Activated B cell treated with CpG ODN at 0.5 μM for 24 hours (primary cell): ENCODE results near the gene OAF. TPM values are rescaled to one million over a fixed set of nuclear protein-coding genes. Genes with fewer than 3 reads are reported as not detected.

ENCODE experiments used
- ATAC-seq: fragments of 200-7000 bp; cut with Tn5 transposase; one replicate; pipeline ENCODE4 v1.10.0; 2021; ENCODE audit warnings: low read depth, mild to moderate bottlenecking, moderate library complexity
- CTCF ChIA-PET: fragments of 350-600 bp; sonication (Branson Sonifier 250); formaldehyde crosslinking; loops from one replicate; lab custom pipeline; 2021; ENCODE audit warnings: antibody characterized with exemption; lab: Charles Lee
- POLR2A ChIA-PET: fragments of 350-600 bp; sonication (Branson Sonifier 250); formaldehyde crosslinking; loops from one replicate; lab custom pipeline; 2021; ENCODE audit warnings: antibody characterized with exemption; lab: Charles Lee
- DNase-seq: peaks from one replicate; pipeline ENCODE4 v3.0.0; 2022
- H3K27ac Mint-ChIP-seq: one replicate; pipeline ENCODE4 v1.8.0; 2020; ENCODE audit warnings: mixed read lengths
- H3K27me3 Mint-ChIP-seq: one replicate; pipeline ENCODE4 v1.8.0; 2021; ENCODE audit warnings: mixed read lengths
- H3K36me3 Mint-ChIP-seq: one replicate; pipeline ENCODE4 v1.8.0; 2021; ENCODE audit warnings: low read depth, mixed read lengths
- H3K4me1 Mint-ChIP-seq: one replicate; pipeline ENCODE4 v1.8.0; 2021; ENCODE audit warnings: mixed read lengths
- H3K4me3 Mint-ChIP-seq: one replicate; pipeline ENCODE4 v1.8.0; 2020; ENCODE audit warnings: mild to moderate bottlenecking, mixed read lengths
- H3K9me3 Mint-ChIP-seq: one replicate; pipeline ENCODE4 v1.8.0; 2020; ENCODE audit warnings: mixed read lengths
- CTCF ChIP-seq: fragments of 200-600 bp; IDR thresholded peaks from one replicate; pipeline ENCODE4 v1.8.0; 2022; ENCODE audit warnings: antibody characterized with exemption, mild to moderate bottlenecking
- intact Hi-C: fragments of 100-400 bp; cut with micrococcal nuclease; formaldehyde crosslinking; loops from one replicate; pipeline ENCODE4 v1.15.1; 2024
- total RNA-seq: library from RNA; stranded (reverse); gene quantifications from 2 replicates; pipeline ENCODE4 v1.2.3, GENCODE V29; 2022

OAF gene
- total RNA-seq, 1 donor from 2014 or later: 0.78 TPM

- no peaks in the 10 kb centered on the region for H3K27me3 Mint-ChIP-seq
- DNase-seq (no peak), ATAC-seq (no peak)
- H3K9me3 Mint-ChIP-seq: no peaks in the 10 kb centered on the region
- intact Hi-C loops: loop anchor here (10.0 kb wide), 1 partner anchor 544 kb away; no protein-coding TSS in a partner anchor
- H3K4me3 Mint-ChIP-seq: no peak overlapping the region
- H3K4me1 Mint-ChIP-seq: no peaks in the 10 kb centered on the region
- no peak overlapping the region for H3K27ac Mint-ChIP-seq
- TF ChIP-seq CTCF: no peak
- no peaks in the 10 kb centered on the region for H3K36me3 Mint-ChIP-seq
- ChIA-PET POLR2A (no interaction called here), CTCF (no interaction called here)
Measured at GRCh38 chr11:120218695-120219033, 7.8 kb downstream of the OAF start.

- intact Hi-C loops: loop anchor here (10.0 kb wide), 1 partner anchor 545 kb away; no protein-coding TSS in a partner anchor
- TF ChIP-seq CTCF: no peak
- Mint-ChIP-seq H3K36me3 (no peaks in the 10 kb centered on the region), H3K4me1 (no peaks in the 10 kb centered on the region), H3K27me3 (no peaks in the 10 kb centered on the region), H3K9me3 (no peaks in the 10 kb centered on the region), H3K27ac (no peak overlapping the region), H3K4me3 (no peak overlapping the region)
- no peak for ATAC-seq
- ChIA-PET CTCF (no interaction called here), POLR2A (no interaction called here)
- no peak for DNase-seq
Measured at GRCh38 chr11:120219232-120219937, 8.6 kb downstream of the OAF start.

GRCh38 chr11:120219938-120220746 is 9.3 kb downstream of the OAF start:
- ATAC-seq (no peak), DNase-seq (no peak)
- H3K27ac Mint-ChIP-seq: no peak overlapping the region
- H3K4me3 Mint-ChIP-seq: no peak overlapping the region
- CTCF ChIA-PET: no interaction called here
- intact Hi-C loops: loop anchor here (10.0 kb wide), 1 partner anchor 545 kb away; no protein-coding TSS in a partner anchor
- no peaks in the 10 kb centered on the region for H3K9me3 Mint-ChIP-seq
- TF ChIP-seq CTCF: no peak
- H3K36me3 Mint-ChIP-seq: no peaks in the 10 kb centered on the region
- H3K4me1 Mint-ChIP-seq: peaks cover 7% of the 10 kb centered on the region
- H3K27me3 Mint-ChIP-seq: no peaks in the 10 kb centered on the region
- POLR2A ChIA-PET: no interaction called here

- CTCF ChIA-PET: no interaction called here
Measured at GRCh38 chr11:120220747-120221037, 9.9 kb downstream of the OAF start.

More at GRCh38 chr11:120220747-120221037, 9.9 kb downstream of the OAF start:
- Mint-ChIP-seq H3K27ac (no peak overlapping the region), H3K4me1 (peaks cover 10% of the 10 kb centered on the region), H3K9me3 (no peaks in the 10 kb centered on the region), H3K27me3 (peaks cover 2% of the 10 kb centered on the region), H3K4me3 (no peak overlapping the region), H3K36me3 (no peaks in the 10 kb centered on the region)
- POLR2A ChIA-PET: no interaction called here
- DNase-seq (no peak), ATAC-seq (no peak)
- no peak for TF ChIP-seq CTCF
- intact Hi-C loops: no loop called here
